Measurements from ENCODE around the gene PDGFD. TPM values are rescaled to one million over a fixed set of nuclear protein-coding genes. Genes with fewer than 3 reads are reported as not detected.

The PDGFD gene
- polyA plus RNA-seq, 10 donors = 22.2 to 54.9 (median 25.8) TPM

- DNase-seq = no peak
Observed at GRCh38 chr11:103963648-103964047, 200.3 kb downstream of the PDGFD start.

- DNase-seq = peak in 1 of 3 donors; percentile 60
Observed at GRCh38 chr11:103961010-103961409, 202.9 kb downstream of the PDGFD start.

DNA sequence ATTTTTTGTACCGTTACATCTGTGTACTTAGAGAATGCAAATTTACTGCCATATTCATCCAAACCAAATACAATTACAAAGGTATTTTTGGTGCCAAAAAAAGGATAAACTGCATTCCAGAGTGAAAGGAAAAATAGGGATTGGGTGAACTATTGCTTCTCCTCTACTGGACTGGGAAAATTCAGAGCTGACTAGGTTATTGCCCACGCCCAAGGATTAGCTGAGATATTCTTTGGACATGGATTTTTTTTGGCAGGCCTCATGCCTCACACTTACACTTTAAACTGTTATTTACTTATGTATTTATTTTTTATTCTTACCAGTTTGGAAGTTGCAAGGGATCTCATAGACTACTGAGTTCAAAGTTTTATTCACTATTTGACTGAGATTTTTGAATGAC, 203.8 kb downstream of the PDGFD start:
- no peak for DNase-seq

GRCh38 chr11:103959279-103959942, 204.5 kb downstream of the PDGFD start:
- DNase-seq = peak in 1 of 3 donors; percentile 51

GRCh38 chr11:103958475-103959215, 205.3 kb downstream of the PDGFD start:
- DNase-seq = no peak

GRCh38 chr11:103953797-103954486, 210.0 kb downstream of the PDGFD start:
- peak in 1 of 3 donors; percentile 28 for DNase-seq

DNA sequence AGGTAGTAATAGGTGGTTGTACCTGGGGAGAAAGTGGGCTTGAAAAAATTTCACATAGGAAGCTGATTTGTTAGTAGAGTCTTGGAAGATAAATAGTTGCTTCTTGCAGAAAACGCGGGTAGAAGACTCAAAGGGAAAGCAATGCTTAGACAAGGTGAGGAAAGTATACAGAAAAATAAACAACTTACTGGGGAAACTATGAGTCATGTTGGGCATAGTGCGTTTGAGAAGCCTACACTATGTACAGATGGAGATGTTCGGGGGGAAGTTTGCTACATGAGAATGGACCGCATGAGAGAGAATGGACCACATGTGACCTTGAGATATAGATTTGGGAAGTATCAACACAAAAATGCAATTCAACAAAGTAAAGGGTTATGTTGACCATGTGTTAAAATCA, 214.2 kb downstream of the PDGFD start:
- DNase-seq = no peak

DNA sequence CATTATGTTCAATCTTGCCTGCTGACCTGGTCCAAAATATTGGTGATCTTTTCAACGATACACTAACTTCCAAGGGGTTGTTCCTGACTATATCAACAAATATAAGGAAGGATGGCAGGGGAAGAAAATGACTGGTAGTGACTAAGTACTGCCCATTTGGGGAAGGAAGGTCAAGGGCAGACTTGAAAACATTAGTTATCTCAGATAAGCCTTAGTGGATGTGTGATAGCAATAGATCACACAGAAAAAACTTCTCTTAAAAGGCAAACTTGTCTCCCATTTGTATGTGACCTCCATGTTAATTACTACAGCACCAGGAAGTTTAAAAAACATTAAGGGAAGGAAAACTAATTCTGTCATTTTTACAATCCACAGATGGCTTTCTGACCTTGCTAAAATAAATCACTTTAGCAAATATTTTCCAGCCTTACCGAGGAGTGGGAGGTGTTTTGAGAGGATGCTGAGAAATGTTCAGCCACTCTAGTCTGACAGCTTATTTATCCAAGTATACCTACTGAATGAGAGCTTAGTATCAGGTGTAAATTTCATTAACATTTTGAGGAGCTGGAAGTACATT, 215.7 kb downstream of the PDGFD start:
- DNase-seq = no peak

GRCh38 chr11:103947546-103947919, 216.4 kb downstream of the PDGFD start:
- peak; percentile 24 to 67 (median 48) for DNase-seq

DNA sequence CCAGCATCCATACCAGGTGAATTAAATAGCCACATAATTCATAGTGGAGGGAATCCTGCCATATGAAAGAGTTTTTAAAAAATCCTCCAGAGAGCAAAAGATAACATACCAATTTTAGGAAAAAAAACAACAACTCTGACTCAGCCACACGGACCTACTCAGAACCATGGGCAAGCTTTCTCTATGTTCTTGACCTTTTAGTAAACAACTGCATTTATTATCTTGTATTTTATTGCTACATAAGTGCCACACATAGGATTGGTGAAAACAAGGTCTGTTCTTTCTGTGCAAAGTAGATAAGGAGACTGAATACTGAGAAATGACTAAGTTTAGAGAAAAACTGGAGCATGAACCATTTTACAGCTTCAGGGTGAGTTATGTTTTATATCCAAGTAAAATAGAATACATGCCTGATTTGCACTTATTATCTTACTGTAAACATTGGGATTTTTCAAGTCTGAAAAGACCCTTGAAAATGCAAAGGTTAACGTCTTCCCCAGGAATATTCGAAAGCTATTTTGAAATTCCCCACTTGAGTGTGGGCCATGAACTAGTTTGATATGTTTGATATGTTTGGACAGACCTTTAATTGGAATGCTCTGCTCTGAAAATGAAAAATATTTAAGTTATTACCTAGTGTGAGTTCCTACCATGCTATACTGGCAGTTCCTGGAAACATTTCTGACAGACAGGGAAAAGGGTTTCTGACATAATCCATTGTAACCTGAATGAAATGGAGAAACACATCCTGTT, 217.0 kb downstream of the PDGFD start:
- DNase-seq = no peak

GRCh38 chr11:103944251-103944940, 219.6 kb downstream of the PDGFD start:
- no peak for DNase-seq

DNA sequence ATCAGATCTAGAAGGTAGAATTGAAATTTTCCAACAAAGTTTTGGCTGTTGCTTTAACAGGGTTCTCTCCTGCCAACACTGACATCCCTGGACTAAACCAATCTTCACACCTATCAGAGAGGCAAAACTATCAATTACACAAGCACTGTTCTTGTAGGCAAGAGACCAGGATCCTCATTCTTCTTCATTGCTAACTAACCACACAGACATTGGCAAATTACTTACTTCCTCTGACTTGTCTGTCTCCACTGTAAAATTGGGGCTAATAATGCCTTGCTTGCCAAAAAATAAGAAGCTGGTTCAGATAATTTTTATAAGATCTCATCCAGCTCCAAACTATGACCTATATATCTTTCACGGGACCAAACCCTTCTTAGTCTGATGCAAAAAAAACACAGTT, 221.3 kb downstream of the PDGFD start:
- no peak for DNase-seq

DNA sequence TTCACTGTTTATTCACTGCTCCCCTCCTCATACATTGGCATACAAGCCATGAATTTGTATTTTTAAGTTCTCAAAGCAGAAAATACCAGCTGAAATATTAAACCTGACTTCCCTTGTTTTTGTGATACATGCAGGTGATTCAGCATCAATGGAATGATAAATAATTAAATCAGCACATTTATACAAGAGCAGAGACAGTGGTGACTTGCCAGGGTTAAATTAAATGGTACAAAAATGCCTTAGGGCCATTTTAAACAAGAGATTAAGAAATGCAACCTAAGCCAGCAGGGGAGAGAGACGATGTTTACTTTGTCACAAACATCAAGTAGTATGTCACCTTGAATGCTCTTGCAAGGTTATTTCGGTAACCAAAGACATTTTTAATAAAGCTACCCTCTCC, 223.4 kb downstream of the PDGFD start:
- no peak for DNase-seq

DNA sequence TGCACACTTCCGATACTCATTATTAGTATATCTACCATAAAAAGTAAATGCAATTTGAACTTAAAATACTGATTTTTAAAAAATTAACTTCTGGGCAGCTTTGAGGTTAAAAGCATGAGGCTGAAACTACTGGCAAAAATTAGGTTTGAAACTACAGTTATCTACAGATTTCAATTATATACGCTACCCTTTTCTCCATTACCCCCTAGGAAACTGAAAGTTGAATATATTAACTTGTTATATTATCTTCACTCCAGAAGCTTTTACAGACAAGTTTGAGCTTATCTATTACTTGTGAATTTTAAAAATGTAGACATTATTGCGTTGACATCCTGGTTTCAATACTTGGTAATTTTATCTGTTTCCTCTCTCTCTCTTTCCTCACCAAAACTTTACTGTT, 224.3 kb downstream of the PDGFD start:
- DNase-seq = no peak

DNA sequence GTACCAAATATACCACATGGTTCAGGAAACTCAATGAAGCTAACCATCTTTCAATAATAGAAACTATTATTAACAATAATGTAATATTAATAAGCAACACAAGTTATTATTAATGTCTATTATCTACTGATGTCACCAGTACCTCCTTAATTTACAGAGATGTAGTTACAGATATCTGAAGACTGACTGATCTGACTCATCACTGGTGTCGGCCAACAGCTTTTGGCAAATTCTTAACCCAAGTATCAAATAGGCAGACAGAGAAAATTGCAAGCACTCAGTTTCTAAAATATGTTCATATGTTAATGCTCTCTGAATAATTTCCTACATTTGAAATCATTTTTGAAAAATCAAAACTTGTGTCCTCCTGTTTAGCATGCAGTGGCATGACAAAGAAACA, 227.9 kb downstream of the PDGFD start:
- no peak for DNase-seq

DNA sequence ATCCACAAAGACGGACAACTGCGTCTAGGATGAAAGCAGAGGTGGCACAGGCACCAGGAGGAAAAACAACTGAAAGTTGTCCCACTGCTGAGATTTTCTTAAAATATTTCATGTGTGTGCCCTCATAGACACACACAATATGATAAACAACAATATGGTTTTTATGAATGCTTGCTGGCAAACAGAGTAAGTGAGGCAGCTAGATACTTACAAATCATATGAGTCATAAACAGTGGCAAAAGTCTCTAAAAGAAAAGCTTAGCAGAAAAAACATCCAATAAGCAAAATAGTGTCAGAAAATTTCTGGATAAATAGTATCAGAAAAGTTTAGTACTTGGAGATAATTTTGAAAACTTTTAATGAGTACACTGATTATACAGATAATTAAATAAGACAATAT, 228.7 kb downstream of the PDGFD start:
- DNase-seq = no peak

DNA sequence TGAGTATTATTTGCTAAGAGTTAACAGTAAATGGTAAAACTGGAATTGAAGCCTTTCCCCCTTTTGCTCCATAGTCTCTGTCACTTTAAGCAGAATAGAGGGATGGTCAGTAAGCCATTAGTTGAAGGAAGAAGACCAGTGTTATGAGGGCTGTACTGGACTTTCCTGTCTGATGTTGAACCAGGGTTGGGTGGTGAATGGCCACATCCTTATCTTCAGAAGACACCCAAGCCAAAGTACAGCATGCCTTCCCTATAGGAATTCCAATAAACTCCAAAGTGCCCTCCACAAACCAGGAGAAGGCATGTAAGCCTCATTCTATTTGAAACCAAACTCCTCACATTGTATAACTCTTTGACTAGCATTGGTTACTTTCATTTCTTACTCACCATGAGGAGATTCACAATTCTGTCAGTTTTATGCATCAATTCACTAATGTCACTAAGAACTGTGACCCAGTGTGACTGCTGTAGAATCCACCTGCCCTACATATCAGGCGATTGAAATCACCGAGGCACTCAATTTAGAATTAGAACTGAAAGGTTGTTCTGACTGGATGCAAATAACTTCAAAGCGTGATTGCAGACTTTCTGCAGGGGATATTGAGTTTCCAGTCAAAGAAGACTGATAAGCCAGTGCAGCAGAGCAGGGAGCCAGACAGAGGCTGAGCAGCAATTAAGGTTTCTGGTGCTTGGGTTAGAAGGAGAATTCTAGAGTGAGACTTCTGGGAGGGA, 234.6 kb downstream of the PDGFD start:
- no peak for DNase-seq

GRCh38 chr11:103928802-103929161, 235.2 kb downstream of the PDGFD start:
- DNase-seq = no peak

DNA sequence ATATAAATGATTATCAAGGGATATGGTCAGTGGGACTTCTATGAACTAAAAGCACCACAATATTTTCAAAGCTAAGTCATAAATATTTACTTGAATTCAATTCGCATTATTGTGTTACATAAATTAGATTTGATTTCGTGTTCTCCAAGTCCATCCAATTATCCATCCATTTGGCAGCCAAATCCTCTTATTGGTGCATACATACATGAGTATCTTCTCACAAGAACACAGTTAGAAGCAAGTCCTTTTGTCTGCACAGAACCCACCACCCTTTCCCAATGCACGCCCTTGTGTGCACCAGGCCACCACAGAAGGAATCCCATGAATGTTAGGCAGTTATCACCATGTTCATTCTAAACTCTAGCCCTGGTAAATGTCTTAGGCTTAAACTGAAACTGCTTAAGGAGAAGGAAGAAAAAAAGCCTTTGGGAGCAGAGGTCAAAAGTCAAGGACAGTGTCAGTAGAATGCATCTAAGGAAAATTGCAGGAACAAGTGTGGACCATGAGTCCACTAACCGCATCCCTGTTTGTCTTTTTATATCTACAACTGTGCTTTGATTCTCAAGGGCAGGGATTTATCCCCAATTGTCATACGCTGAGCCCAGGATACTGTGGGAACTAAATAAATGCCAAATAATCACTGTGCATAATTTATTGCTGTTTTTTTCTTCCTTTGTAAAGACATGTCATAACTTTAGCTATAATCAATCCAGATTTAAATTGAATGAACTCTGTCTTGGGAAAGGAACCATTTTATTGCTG, 235.7 kb downstream of the PDGFD start:
- no peak for DNase-seq

DNA sequence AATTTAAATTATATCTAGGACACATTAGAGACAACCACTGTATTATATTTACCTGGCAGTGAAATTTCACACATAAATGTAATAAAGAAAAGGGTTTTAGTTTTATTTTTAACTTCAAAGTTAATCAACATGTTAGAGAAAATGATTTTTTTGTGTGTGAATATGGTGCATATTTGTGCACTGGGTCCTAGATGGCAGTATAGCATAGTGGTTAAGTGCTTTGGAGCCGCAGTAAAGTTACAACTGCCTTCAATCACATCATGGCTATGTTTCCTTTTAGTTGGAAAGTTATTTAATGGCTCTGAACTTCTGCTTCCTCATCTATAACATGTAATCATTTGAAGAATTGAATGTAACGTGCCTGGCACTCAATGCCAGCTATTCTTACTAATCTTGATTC, 236.4 kb downstream of the PDGFD start:
- DNase-seq = peak in 2 of 3 donors; percentile 21 to 34

All from muscle of back (tissue), 11 donors.